ENCODE results near the gene CYP4Z1.

The CYP4Z1 gene

DNA sequence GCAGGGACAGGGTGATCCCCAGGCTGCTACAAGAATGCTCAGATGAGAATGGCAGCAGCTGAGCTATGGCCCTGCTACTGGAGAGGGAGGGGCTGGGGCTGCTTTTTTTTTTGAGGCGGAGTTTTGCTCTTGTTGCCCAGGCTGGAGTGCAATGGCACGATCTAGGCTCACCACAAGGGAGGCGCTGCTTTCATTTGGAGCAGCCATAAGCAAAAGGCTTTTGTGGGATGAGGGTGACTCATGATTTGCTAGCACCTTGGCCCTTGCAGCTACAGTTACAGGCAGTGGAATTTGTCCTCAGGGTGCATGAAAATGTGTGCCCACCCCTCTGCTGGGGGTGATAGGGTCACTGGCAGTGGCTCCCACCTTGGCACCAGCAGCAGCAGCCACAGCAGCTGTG lies 37.8 kb downstream of the CYP4Z1 start:
- TF ChIP-seq, protein P1, sequence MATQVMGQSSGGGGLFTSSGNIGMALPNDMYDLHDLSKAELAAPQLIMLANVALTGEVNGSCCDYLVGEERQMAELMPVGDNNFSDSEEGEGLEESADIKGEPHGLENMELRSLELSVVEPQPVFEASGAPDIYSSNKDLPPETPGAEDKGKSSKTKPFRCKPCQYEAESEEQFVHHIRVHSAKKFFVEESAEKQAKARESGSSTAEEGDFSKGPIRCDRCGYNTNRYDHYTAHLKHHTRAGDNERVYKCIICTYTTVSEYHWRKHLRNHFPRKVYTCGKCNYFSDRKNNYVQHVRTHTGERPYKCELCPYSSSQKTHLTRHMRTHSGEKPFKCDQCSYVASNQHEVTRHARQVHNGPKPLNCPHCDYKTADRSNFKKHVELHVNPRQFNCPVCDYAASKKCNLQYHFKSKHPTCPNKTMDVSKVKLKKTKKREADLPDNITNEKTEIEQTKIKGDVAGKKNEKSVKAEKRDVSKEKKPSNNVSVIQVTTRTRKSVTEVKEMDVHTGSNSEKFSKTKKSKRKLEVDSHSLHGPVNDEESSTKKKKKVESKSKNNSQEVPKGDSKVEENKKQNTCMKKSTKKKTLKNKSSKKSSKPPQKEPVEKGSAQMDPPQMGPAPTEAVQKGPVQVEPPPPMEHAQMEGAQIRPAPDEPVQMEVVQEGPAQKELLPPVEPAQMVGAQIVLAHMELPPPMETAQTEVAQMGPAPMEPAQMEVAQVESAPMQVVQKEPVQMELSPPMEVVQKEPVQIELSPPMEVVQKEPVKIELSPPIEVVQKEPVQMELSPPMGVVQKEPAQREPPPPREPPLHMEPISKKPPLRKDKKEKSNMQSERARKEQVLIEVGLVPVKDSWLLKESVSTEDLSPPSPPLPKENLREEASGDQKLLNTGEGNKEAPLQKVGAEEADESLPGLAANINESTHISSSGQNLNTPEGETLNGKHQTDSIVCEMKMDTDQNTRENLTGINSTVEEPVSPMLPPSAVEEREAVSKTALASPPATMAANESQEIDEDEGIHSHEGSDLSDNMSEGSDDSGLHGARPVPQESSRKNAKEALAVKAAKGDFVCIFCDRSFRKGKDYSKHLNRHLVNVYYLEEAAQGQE (IDR thresholded peaks at IDR 0.05; ENCODE audit: insufficient read depth in 1 of 2, low read depth in 2 of 2, low read length in 2 of 2): no peak
- TF ChIP-seq FOXP2 (optimal IDR thresholded peaks at IDR 0.05; ENCODE audit: borderline replicate concordance, extremely low read depth, extremely low read length, insufficient read depth) (no peak), POLR2AphosphoS5 (IDR thresholded peaks at IDR 0.05; ENCODE audit: low read depth, low read length) (no peak), SIN3A (IDR thresholded peaks at IDR 0.05; ENCODE audit: borderline replicate concordance, insufficient read depth, low read length) (no peak), TAF1 (IDR thresholded peaks at IDR 0.05; ENCODE audit: borderline replicate concordance, insufficient read depth, low read length) (no peak)

DNA sequence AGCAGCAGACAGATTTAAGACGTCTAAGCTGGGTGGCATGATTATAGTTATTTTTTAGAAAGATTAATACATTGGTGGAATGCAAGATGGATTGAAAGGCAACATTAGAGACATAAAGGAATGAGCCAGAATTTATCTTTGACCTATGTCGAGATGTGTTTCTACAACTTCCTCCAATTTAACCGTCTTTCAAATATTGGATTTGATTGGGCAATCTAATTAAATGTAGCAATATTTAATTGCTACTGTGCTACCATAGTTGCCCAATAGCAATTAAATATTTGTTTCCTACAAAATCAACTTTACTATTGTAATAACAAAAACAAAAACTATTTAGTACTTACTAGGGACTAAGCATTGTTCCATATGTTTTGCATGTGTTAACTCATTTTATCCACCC lies 39.8 kb downstream of the CYP4Z1 start:
- no peak for TF ChIP-seq SIN3A (IDR thresholded peaks at IDR 0.05; ENCODE audit: borderline replicate concordance, insufficient read depth, low read length)

DNA sequence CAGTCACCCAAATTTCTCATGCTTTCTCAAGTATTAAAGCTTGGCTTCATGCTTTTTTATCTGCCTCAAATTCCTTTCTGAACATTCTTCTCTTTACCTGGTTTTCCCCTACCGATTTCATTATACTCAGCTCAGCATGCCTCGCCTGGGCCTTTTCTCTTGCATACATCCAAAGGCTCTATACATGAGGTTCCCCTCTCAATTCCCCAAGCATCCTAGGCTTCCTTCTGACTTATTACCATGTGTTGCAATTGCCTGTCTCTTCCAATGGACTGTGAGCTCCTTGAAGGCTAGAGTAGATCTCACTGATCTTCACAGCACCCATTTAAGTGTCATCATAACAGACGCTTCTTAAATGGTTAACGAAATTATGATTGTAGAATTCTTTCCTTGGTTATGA lies 46.1 kb downstream of the CYP4Z1 start:
- TF ChIP-seq FOXP2 (optimal IDR thresholded peaks at IDR 0.05; ENCODE audit: borderline replicate concordance, extremely low read depth, extremely low read length, insufficient read depth) (no peak), SIN3A (IDR thresholded peaks at IDR 0.05; ENCODE audit: borderline replicate concordance, insufficient read depth, low read length) (no peak), POLR2AphosphoS5 (IDR thresholded peaks at IDR 0.05; ENCODE audit: low read depth, low read length) (no peak), TAF1 (IDR thresholded peaks at IDR 0.05; ENCODE audit: borderline replicate concordance, insufficient read depth, low read length) (no peak)
- TF ChIP-seq, protein P1 (IDR thresholded peaks at IDR 0.05; ENCODE audit: insufficient read depth in 1 of 2, low read depth in 2 of 2, low read length in 2 of 2): no peak

DNA sequence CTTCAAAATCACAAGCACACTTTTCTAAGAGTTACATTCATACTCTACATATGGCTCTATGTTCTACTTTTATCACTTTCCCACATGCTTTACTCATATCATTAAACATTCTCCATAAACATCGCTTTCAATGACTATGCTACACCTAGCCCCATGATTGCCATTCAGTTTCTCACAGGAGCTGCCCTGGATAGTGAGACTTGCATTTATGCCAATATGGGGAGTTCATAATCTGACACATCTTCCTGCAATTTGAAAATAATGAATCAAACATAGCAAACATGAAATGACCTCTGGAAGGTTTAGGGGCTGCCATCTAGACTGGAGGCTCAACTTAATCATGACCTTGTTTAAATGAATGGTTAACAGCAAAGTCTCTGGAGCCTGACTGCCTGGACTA lies 61.2 kb downstream of the CYP4Z1 start:
- TF ChIP-seq SIN3A (IDR thresholded peaks at IDR 0.05; ENCODE audit: borderline replicate concordance, insufficient read depth, low read length): no peak
- no peak for TF ChIP-seq TAF1 (IDR thresholded peaks at IDR 0.05; ENCODE audit: borderline replicate concordance, insufficient read depth, low read length)
- no peak for TF ChIP-seq FOXP2 (optimal IDR thresholded peaks at IDR 0.05; ENCODE audit: borderline replicate concordance, extremely low read depth, extremely low read length, insufficient read depth)
- TF ChIP-seq, protein P1 (IDR thresholded peaks at IDR 0.05; ENCODE audit: insufficient read depth in 1 of 2, low read depth in 2 of 2, low read length in 2 of 2): no peak
- TF ChIP-seq POLR2AphosphoS5 (IDR thresholded peaks at IDR 0.05; ENCODE audit: low read depth, low read length): no peak

DNA sequence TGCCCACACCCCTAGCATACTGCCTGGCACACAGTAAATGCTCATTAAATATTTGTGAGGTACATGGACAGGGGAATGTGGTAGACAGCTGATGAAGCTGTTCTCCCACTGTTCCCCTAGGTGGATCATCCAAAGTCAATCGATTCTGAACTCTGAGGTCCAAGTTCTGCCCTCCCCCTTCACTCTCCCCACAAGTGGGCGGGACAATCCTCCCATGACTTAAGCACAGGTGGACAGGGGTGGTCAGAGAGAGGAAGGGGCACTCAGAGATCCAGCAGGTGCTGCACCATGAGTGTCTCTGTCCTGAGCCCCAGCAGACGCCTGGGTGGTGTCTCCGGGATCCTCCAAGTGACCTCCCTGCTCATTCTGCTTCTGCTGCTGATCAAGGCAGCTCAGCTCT lies 70.2 kb downstream of the CYP4Z1 start, which contains the start of gene CYP4A22:
Gene CYP4A22, plus strand, starts transcription at position 244 of the 400 bp plus-strand sequence. Its CDS starts 45 bp downstream, at position 289.
- no peak for TF ChIP-seq POLR2AphosphoS5 (IDR thresholded peaks at IDR 0.05; ENCODE audit: low read depth, low read length)
- no peak for TF ChIP-seq FOXP2 (optimal IDR thresholded peaks at IDR 0.05; ENCODE audit: borderline replicate concordance, extremely low read depth, extremely low read length, insufficient read depth)
- no peak for TF ChIP-seq TAF1 (IDR thresholded peaks at IDR 0.05; ENCODE audit: borderline replicate concordance, insufficient read depth, low read length)
- TF ChIP-seq, protein P1 (IDR thresholded peaks at IDR 0.05; ENCODE audit: insufficient read depth in 1 of 2, low read depth in 2 of 2, low read length in 2 of 2): no peak
- TF ChIP-seq SIN3A (IDR thresholded peaks at IDR 0.05; ENCODE audit: borderline replicate concordance, insufficient read depth, low read length): no peak
